LNCaP clone FGC (cell line): ENCODE measurements around the gene ADGRD2.

Experiments
- DNase-seq: peaks from one replicate; pipeline ENCODE4 v3.0.0-alpha.2; 2011; ENCODE audit warnings: low read depth
- H3K4me3 ChIP-seq: 2 replicates; pipeline ENCODE4 v1.5.1; 2011; ENCODE audit warnings: mild to moderate bottlenecking, low read depth, low read length, control low read depth
- CTCF ChIP-seq: IDR thresholded peaks from 2 replicates; pipeline ENCODE4 v1.5.1; 2012; ENCODE audit warnings: mild to moderate bottlenecking; ENCODE audit not compliant: control insufficient read depth, insufficient read depth; ENCODE audit errors: extremely low read depth

Gene ADGRD2

GRCh38 chr9:124502711-124503702, 52.8 kb downstream of the ADGRD2 start:
- no peak overlapping the region for H3K4me3 ChIP-seq
- TF ChIP-seq CTCF, result no peak
- DNase-seq, result no peak

GRCh38 chr9:124503713-124504529, 53.7 kb downstream of the ADGRD2 start:
- no peak for DNase-seq

GRCh38 chr9:124504530-124505005, 54.3 kb downstream of the ADGRD2 start:
- H3K4me3 ChIP-seq, result no peak overlapping the region
- TF ChIP-seq CTCF, result no peak
- DNase-seq, result no peak

More at GRCh38 chr9:124503713-124504529, 53.7 kb downstream of the ADGRD2 start:
- H3K4me3 ChIP-seq, result no peak overlapping the region
- TF ChIP-seq CTCF, result no peak

- DNase-seq, result no peak
- no peak for TF ChIP-seq CTCF
- no peak overlapping the region for H3K4me3 ChIP-seq
Measured at GRCh38 chr9:124505006-124505900, 55.0 kb downstream of the ADGRD2 start.

GRCh38 chr9:124505901-124506346, 55.7 kb downstream of the ADGRD2 start:
- no peak overlapping the region for H3K4me3 ChIP-seq
- DNase-seq, result no peak
- no peak for TF ChIP-seq CTCF

- TF ChIP-seq CTCF, result no peak
- DNase-seq, result no peak
Measured at GRCh38 chr9:124506433-124506832, 56.2 kb downstream of the ADGRD2 start.

More at GRCh38 chr9:124506433-124506832, 56.2 kb downstream of the ADGRD2 start:
- H3K4me3 ChIP-seq, result no peak overlapping the region
